B cell (primary cell): Measurements from ENCODE around the gene CENPP. TPM values are rescaled to one million over a fixed set of nuclear protein-coding genes. Genes with fewer than 3 reads are reported as not detected.

ENCODE experiments used
- ATAC-seq: fragments of 200-7000 bp; cut with Tn5 transposase; one replicate; pipeline ENCODE4 v1.10.0; 2021; ENCODE audit warnings: low read depth, mild to moderate bottlenecking, moderate number of reproducible peaks, moderate library complexity
- CTCF ChIA-PET: fragments of 350-600 bp; sonication (Branson Sonifier 250); formaldehyde crosslinking; loops from one replicate; lab custom pipeline; 2021; ENCODE audit warnings: antibody characterized with exemption, inconsistent platforms; lab: Charles Lee
- POLR2A ChIA-PET: fragments of 350-600 bp; sonication (Branson Sonifier 250); formaldehyde crosslinking; loops from one replicate; lab custom pipeline; 2021; ENCODE audit warnings: antibody characterized with exemption; lab: Charles Lee
- DNase-seq: peaks from one replicate; pipeline ENCODE4 v3.0.0; 2013
- H2AFZ ChIP-seq: 2 replicates; pipeline ENCODE4 v1.6.1; 2012; ENCODE audit warnings: mild to moderate bottlenecking, low read depth, low read length; ENCODE audit not compliant: insufficient read depth, poor library complexity, severe bottlenecking
- H3K27ac ChIP-seq, 2 donors: 1 replicate in 1 of 2; 2 replicates in 1 of 2; pipeline ENCODE4 v1.5.1; 2012 to 2013; ENCODE audit warnings: low read length in 2 of 2, mild to moderate bottlenecking in 2 of 2, moderate library complexity in 1 of 2
- H3K27me3 ChIP-seq, 4 experiments: fragments of 200-600 bp in 1 of 4; sonication (generic) in 1 of 4; replicated peaks in 1 of 4; 1 replicate in 2 of 4; 2 replicates in 2 of 4; pipeline versions ENCODE4 v1.6.1 to v1.7.0; 2013 to 2016; ENCODE audit warnings: low read length in 3 of 4, mild to moderate bottlenecking in 2 of 4, mixed read lengths in 1 of 4, moderate library complexity in 1 of 4; ENCODE audit not compliant: insufficient read depth in 4 of 4, control insufficient read depth in 3 of 4; ENCODE audit errors: control extremely low read depth in 1 of 4
- H3K36me3 ChIP-seq, 2 experiments: replicated peaks in 1 of 2; 1 replicate in 1 of 2; 2 replicates in 1 of 2; pipeline versions ENCODE4 v1.6.1 to v1.7.1; 2013; ENCODE audit warnings: low read length in 1 of 2; ENCODE audit not compliant: insufficient read depth in 2 of 2, control insufficient read depth in 1 of 2; ENCODE audit errors: control extremely low read depth in 1 of 2, extremely low read depth in 1 of 2
- H3K4me1 ChIP-seq, 2 donors: fragments of 200-600 bp in 1 of 2; sonication (generic) in 1 of 2; 1 replicate in 1 of 2; 2 replicates in 1 of 2; pipeline versions ENCODE4 v1.5.1 to v1.6.1; 2013 to 2017; ENCODE audit warnings: low read length in 2 of 2; ENCODE audit not compliant: control insufficient read depth in 2 of 2, insufficient read depth in 2 of 2
- H3K4me2 ChIP-seq: replicated peaks from 2 replicates; pipeline ENCODE3; 2012; ENCODE audit warnings: mild to moderate bottlenecking, low read depth, low read length; ENCODE audit not compliant: poor library complexity, severe bottlenecking
- H3K4me3 ChIP-seq, 5 experiments: fragments of 200-600 bp in 1 of 5; sonication (generic) in 1 of 5; 1 replicate in 3 of 5; 2 replicates in 2 of 5; pipeline versions ENCODE4 v1.5.1 to v1.7.0; 2011 to 2016; ENCODE audit warnings: low read length in 4 of 5, mild to moderate bottlenecking in 4 of 5, low read depth in 2 of 5, control low read depth in 1 of 5, moderate library complexity in 1 of 5; ENCODE audit not compliant: insufficient read depth in 1 of 5; ENCODE audit errors: control extremely low read depth in 1 of 5, extremely low read depth in 1 of 5
- H3K79me2 ChIP-seq: fragments of 200-600 bp; sonication (generic); one replicate; pipeline ENCODE4 v1.6.0; 2016; ENCODE audit warnings: low read length; ENCODE audit not compliant: control insufficient read depth, insufficient read depth
- H3K9ac ChIP-seq: fragments of 200-600 bp; sonication (generic); 2 replicates; pipeline ENCODE4 v1.6.1; 2017; ENCODE audit warnings: mild to moderate bottlenecking, low read length, moderate library complexity
- H3K9me3 ChIP-seq, 3 donors: one replicate each; pipeline versions ENCODE4 v1.6.1 to v1.7.1; 2013; ENCODE audit warnings: low read length in 2 of 3; ENCODE audit not compliant: control insufficient read depth in 2 of 3, insufficient read depth in 1 of 3; ENCODE audit errors: control extremely low read depth in 1 of 3
- H4K20me1 ChIP-seq: 2 replicates; pipeline ENCODE4 v1.6.0; 2012; ENCODE audit warnings: mild to moderate bottlenecking, low read length; ENCODE audit not compliant: insufficient read depth, control insufficient read depth, poor library complexity, severe bottlenecking
- H3K27ac Mint-ChIP-seq: one replicate; pipeline ENCODE4 v1.8.0; 2021; ENCODE audit warnings: mixed read lengths
- H3K27me3 Mint-ChIP-seq: one replicate; pipeline ENCODE4 v1.8.0; 2021; ENCODE audit warnings: mixed read lengths
- H3K4me1 Mint-ChIP-seq: one replicate; pipeline ENCODE4 v1.8.0; 2021; ENCODE audit warnings: mixed read lengths
- H3K4me3 Mint-ChIP-seq: one replicate; pipeline ENCODE4 v1.8.0; 2021; ENCODE audit warnings: mixed read lengths
- H3K9me3 Mint-ChIP-seq: one replicate; pipeline ENCODE4 v1.8.0; 2022; ENCODE audit warnings: mixed read lengths; ENCODE audit not compliant: insufficient read depth
- EZH2 ChIP-seq: IDR thresholded peaks from 2 replicates; pipeline ENCODE4 v1.6.1; 2012; ENCODE audit warnings: borderline replicate concordance, low read depth, mild to moderate bottlenecking, moderate library complexity, low read length; ENCODE audit not compliant: insufficient read depth, poor library complexity, severe bottlenecking
- WGBS: methylation state at CpG from one replicate; pipeline ENCODE4 v1.1.5; 2013; ENCODE audit warnings: missing lambda C conversion rate; ENCODE audit not compliant: insufficient coverage; 5-methylcytosine and 5-hydroxymethylcytosine counted together
- intact Hi-C: fragments of 100-400 bp; cut with micrococcal nuclease; formaldehyde crosslinking; loops from one replicate; pipeline ENCODE4 v1.10.0; 2022
- polyA plus RNA-seq: library from polyadenylated mRNA; depleted of rRNA; stranded (reverse); fragments of >200 nt; gene quantifications from 2 replicates; pipeline ENCODE4 v1.2.3, GENCODE V29; 2012
- total RNA-seq, 2 donors: library from RNA; stranded (reverse); fragments of 120-200 nt in 1 of 2; gene quantifications; 1 replicate in 1 of 2; 2 replicates in 1 of 2; pipeline versions ENCODE4 v1.2.3 to v1.2.4, GENCODE V29; 2013 to 2022
- TF ChIP-seq, protein P1 (sequence below): fragments of 200-600 bp; IDR thresholded peaks from one replicate; pipeline ENCODE4 v1.8.0; 2022; ENCODE audit warnings: antibody characterized with exemption, mild to moderate bottlenecking

The CENPP gene
- total and polyA plus RNA-seq, 2 donors (not counting 1 experiment from before 2014, with no cell fraction given), result 1.4 to 6.2 TPM

DNA sequence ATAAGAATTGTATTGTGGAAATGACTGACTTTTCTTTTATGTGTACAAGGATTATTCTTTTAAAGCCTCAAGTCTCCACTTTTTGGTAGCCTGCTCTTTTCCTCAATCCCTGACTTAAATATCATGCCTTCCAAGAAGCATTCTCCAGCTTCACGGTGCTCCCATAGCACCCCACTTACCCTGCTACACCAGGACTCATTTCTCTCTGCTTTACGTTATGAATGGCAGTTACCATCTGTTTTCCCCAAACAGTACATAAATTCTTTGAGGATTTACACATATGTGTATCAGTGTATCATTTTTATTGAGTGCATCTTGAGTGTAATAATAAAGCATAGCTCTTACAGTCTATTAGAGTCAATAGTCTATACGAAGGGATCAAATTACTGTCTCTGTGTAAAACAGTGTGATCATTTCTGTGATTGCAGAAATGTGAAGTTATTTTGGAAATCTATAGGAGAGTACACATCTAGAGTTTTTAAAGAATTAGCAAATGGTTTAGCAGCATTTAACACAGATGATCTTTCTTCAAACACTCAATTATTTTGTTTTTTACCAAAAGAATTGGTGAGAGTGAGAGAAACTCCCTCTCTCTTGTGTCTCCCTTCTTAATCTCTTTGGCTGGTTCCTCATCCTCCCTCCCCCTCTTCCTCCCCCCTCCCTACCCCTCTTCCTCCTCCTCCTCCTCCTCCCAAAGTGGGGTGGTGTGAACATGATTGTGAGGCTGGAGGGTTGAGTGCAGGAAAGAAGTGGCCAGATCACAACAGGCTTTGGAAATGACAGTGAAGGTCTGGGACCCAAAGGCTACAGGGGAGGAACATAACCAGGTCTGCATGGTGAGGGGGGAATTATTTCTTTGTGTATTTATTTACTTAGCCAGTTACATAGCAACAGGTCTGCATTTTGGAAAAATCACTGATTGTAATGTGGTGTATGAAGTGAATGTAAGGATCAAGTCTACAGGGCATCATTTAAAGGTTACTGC is 237.7 kb downstream of the CENPP start:
- peaks cover 5% of the 10 kb centered on the region for H3K9me3 Mint-ChIP-seq
- CTCF ChIA-PET, result no interaction called here
- peaks cover 0 to 9% (median 4%) of the 10 kb centered on the region in 3 donors for H3K9me3 ChIP-seq

DNA sequence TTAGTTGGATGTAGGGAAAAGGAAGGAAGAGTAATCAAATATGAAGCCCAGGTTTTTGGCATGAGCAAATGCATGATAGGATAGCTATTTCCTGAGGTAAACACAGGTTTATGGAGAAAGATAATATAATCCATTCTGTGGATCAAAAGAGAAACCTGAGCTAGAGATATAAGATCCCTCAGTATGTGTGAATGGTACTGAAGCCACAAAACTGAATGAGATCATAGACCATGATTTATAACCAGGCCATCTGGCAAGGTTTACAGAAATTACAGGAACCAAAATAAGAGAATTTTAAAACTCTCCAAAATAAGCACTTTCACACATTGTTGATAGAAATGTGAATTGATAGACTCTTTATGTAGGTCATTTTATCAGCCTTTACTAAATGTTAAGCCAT is 238.8 kb downstream of the CENPP start:
- peaks cover 0 to 9% (median 4%) of the 10 kb centered on the region in 3 donors for H3K9me3 ChIP-seq
- no peak for ATAC-seq
- CTCF ChIA-PET, result no interaction called here

More for the DNA sequence above, 237.7 kb downstream of the CENPP start:
- Mint-ChIP-seq H3K27ac (no peak overlapping the region), H3K4me3 (no peak overlapping the region), H3K27me3 (no peaks in the 10 kb centered on the region), H3K4me1 (no peaks in the 10 kb centered on the region)
- intact Hi-C loops, result no loop called here
- POLR2A ChIA-PET, result no interaction called here
- no peak for ATAC-seq
- no peak for DNase-seq
- Histone ChIP-seq H3K4me1 (no peaks in the 10 kb centered on the region), H4K20me1 (no peaks in the 10 kb centered on the region), H3K27ac (no peak overlapping the region), H2AFZ (no peak overlapping the region), H3K79me2 (no peaks in the 10 kb centered on the region), H3K27me3 (no peaks in the 10 kb centered on the region), H3K9ac (no peak overlapping the region), H3K36me3 (no peaks in the 10 kb centered on the region), H3K4me3 (no peak overlapping the region), H3K4me2 (no peak overlapping the region)
- TF ChIP-seq EZH2, result no peak
- TF ChIP-seq, protein P1, sequence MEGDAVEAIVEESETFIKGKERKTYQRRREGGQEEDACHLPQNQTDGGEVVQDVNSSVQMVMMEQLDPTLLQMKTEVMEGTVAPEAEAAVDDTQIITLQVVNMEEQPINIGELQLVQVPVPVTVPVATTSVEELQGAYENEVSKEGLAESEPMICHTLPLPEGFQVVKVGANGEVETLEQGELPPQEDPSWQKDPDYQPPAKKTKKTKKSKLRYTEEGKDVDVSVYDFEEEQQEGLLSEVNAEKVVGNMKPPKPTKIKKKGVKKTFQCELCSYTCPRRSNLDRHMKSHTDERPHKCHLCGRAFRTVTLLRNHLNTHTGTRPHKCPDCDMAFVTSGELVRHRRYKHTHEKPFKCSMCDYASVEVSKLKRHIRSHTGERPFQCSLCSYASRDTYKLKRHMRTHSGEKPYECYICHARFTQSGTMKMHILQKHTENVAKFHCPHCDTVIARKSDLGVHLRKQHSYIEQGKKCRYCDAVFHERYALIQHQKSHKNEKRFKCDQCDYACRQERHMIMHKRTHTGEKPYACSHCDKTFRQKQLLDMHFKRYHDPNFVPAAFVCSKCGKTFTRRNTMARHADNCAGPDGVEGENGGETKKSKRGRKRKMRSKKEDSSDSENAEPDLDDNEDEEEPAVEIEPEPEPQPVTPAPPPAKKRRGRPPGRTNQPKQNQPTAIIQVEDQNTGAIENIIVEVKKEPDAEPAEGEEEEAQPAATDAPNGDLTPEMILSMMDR, result no peak
- no CpG with 5 or more reads among the region's 3 CpGs for WGBS

More for the DNA sequence above, 238.8 kb downstream of the CENPP start:
- Histone ChIP-seq H3K4me3 (no peak overlapping the region), H3K79me2 (no peaks in the 10 kb centered on the region), H3K9ac (no peak overlapping the region), H3K27ac (no peak overlapping the region), H2AFZ (no peak overlapping the region), H3K4me2 (no peak overlapping the region), H3K36me3 (no peaks in the 10 kb centered on the region), H4K20me1 (no peaks in the 10 kb centered on the region), H3K4me1 (no peaks in the 10 kb centered on the region), H3K27me3 (no peaks in the 10 kb centered on the region)
- H3K9me3 Mint-ChIP-seq, result peaks cover 5% of the 10 kb centered on the region
- POLR2A ChIA-PET, result no interaction called here
- H3K27ac Mint-ChIP-seq, result no peak overlapping the region
- no peak for DNase-seq
- intact Hi-C loops, result no loop called here
- TF ChIP-seq, protein P1, result no peak
- no peak for TF ChIP-seq EZH2
- H3K4me3 Mint-ChIP-seq, result no peak overlapping the region
- no peaks in the 10 kb centered on the region for H3K4me1 Mint-ChIP-seq
- no peaks in the 10 kb centered on the region for H3K27me3 Mint-ChIP-seq
